ENCODE measurements around the gene GUCY1A2. TPM values are rescaled to one million over a fixed set of nuclear protein-coding genes. Genes with fewer than 3 reads are reported as not detected.
"Not testable (repeated sequence)": the region's sequence is repeated elsewhere in the genome, so short reads cannot be mapped to it uniquely, and the experiment has no call there.

The GUCY1A2 gene
- polyA plus RNA-seq, 10 donors = 6.0 to 10.5 (median 7.5) TPM

DNA sequence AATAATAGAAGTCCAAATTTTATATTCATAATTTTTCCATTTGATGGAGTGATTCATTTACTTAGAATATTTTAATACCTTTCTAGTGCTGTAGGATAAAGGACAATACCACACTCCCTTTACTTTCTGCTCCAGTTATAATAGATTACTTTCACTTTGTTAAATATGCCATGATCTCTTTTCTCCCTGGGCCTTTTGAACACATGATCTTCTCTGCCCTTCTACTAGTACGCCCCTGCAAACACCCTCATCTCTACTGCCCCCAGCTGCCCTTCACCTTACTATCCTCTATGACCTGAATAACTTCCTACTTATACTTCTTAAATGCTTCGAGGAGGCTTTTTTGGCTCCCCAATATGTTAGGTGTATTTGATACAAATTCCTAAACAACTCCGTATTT, 177.3 kb downstream of the GUCY1A2 start:
- DNase-seq = no peak

DNA sequence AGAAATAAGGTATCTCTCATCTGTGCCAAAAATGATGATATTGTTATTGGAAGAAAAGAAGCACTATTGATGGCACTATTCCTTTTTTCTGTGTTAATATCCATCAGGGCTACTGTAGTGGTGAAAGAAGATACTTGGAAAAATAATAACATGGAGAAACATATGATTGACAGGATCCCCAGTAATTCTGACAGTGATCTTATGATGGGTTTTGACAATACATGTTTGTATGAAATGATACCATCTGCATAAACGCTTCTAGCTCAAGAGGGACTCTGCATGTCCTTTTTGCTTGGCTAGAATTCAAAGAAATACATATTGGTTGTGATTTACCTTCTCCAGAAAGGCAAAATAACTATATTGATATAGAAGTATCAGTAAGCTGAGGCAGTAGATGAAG, 178.1 kb downstream of the GUCY1A2 start:
- DNase-seq = no peak

DNA sequence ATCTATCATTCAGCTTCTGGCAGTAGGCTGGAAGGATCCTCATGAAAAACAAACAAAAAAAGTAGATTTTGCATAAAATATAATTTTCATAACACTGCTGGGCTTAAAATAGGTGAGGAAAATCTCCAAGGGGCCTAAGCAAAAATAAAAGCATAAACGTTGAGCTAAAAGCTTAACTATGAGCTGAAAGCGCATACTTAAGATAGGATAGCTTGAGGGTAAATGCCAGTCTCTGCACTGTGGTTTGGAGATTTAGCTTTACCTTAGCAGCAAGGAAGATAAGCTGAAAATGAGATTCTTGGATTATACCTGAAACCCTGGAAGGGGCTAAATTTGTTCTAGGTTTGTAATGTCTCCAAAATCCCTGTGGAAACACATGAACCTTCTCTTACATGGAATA, 183.7 kb downstream of the GUCY1A2 start:
- DNase-seq = no peak

DNA sequence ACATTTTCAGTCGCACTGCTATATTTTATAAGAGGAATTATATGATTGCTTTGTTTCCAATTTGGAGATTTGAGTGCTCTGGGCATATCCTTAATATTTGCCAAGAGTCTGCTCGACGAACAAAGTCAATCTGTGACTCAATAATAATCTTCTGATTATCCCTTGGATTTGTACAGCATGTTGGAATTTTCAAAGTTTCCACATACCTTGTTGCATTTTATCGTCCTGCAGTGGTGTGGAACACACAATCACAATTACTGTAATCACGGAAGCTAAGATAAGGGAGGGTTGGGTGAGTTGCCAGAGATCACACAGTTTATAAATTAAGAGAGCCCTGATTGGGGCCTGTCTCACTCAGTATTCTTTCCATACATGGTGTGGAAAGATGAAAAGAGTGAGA, 189.3 kb downstream of the GUCY1A2 start:
- DNase-seq = no peak

DNA sequence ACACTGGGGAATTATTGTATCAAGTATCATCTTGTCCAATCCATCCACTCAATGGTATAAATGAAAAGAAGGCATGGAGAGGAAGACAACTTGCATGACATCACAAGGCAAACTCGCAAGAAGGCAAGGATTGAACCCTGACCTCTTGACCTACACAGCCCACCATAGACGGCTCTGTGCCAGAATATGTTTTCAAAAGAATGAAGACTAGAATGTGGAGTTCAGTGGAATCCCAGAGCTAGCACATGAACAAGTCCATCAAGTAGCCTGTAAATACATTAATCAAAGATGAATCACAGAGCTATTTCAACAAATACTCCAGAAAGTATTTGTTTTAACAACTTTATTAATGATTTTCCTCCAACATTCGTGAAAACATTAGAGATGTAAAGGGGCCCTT, 189.7 kb downstream of the GUCY1A2 start:
- DNase-seq = no peak

DNA sequence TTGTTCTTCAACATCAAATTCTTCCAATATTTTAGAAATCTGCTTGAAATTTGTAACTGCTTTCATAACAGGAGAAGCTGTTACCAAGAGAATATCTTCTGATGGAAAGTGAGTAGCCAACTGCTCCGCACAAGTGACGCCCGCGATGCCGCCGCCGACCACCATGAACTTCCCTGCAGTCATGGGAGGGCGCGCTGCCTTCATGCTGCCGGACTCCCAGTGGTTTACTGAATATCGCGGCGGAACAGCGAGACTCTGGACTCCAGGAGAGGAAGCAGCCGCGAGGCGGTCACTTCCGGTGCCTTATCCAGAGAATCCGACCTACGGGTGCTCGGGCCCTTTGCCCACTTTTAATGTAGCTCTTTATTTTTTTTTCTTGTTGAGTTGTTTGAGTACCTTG, 190.6 kb downstream of the GUCY1A2 start:
- DNase-seq = no peak

DNA sequence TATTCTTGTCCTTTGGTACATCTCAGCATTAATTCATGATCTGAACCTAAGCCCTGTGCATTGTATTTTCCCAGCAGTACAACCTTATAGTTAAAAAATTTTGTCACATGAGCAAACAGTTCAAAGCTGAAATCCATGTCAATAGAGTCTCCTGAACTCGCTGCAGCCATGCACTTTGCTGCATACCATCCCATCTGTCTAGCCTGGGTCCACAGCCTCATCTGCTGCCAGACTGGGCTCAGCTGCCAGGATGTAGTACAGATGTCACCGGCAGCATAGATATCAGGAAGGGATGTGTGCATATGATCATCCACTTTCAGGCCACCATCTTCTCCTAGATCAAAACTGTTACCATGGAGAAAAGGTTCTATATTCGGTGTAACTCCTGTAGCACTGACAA, 191.7 kb downstream of the GUCY1A2 start:
- DNase-seq = not testable (repeated sequence)

DNA sequence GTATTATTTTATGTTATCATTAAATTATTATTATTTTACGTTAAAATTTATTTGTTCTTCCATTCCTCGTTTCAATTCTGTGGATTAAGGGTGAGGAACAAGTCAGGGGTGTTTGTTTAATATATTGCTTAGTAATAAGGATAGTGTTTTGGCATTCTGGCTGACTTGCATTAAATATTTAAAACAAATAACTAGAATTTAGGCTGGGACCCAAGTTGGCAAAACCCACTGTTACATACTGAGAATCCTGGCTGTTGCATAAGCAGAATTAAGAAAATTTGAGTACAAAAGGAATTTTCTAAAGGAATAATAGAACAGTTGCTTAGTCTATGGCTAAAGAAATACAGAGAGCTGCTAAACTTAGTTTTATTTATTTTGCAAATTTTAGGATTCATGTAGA, 196.4 kb downstream of the GUCY1A2 start:
- peak in 2 of 3 donors; percentile 1 to 19 for DNase-seq

DNA sequence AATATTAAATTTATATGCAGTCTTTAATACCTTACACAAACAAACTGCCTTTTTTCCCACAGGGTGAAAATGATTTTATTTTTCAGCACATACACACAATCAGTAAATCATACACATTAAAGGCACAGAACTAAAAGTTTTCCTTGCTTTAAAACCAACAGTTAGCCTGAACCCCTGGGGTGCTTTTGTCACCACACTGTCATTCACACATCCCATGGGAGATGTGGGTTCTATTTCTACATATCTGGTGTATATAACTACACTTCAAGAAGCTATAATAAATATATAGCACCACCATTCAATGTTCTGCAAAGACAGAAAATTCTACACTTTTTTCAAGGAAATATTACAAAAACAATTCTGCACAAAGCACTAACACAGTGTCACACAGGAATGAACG, 197.0 kb downstream of the GUCY1A2 start:
- DNase-seq = no peak

DNA sequence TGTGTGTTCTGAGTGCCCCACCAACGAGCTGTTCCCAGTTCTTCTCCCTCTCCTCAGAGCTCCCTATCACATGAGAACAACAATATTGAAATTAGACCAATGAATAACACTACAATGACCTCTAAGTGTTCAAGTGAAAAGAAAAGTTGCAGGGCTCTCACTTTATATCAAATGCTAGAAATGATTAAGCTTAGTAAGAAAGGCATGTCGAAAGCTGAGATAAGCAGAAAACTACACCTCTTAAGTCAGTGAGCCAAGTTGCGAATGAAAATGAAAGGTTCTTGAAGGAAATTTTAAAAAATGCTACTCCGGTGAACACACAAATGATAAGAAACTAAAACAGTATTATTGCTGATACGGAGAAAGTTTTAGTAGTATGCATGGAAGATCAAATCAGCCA, 199.8 kb downstream of the GUCY1A2 start:
- no peak for DNase-seq

DNA sequence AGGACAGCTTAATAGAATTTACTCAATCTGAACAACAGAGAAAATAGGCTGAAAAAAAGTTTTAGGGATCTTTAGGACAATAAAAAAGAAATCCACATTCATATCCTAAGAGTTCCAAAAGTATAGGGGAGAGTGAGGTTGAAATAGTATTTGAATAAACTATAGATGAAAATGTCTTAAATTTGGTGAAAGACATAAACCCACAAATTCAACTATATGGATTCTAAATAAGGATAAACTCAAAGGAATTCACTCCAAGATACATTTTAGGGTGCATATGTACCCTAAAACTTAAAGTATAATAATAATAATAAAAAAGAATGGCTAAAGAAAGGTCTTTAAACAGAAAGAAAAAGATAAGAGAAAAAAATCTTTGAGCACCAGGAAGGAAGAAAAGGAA, 203.1 kb downstream of the GUCY1A2 start:
- no peak for DNase-seq

DNA sequence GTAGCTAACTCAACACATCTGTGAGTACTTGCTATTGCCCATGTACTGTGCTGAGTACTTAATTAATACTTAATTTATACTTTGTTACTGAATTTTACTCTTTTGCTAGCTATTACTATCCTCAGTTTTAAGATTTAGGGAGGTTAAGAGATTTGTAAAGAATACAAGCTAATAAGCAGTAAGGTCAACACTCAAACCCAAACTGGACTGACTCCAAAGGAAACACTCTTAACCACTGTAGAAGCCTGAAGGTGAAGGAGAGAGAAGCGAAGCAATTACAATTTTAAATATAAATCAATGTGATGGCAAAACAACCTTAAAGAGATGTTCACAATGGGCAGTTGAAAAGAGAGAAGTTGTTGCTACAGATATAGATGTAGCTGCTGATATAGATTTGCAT, 204.5 kb downstream of the GUCY1A2 start:
- no peak for DNase-seq

DNA sequence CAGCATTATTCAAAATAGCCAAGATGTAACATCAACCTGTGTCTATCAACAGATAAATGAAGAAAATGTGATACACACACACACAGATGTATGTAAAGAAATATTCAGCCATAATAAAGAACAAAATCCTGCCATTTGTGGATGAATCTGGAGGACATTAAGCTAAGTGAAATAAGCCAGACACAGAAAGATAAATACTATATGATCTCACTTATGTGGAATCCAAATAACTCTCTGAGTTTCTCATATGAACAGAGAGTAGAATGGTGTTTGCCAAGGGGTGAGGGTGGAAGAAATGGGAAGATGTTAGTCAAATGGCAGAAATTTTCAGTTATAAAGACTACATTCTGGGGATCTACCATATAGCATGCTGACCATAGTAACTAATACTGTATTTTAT, 224.2 kb downstream of the GUCY1A2 start:
- peak in 2 of 3 donors; percentile 10 to 11 for DNase-seq

DNA sequence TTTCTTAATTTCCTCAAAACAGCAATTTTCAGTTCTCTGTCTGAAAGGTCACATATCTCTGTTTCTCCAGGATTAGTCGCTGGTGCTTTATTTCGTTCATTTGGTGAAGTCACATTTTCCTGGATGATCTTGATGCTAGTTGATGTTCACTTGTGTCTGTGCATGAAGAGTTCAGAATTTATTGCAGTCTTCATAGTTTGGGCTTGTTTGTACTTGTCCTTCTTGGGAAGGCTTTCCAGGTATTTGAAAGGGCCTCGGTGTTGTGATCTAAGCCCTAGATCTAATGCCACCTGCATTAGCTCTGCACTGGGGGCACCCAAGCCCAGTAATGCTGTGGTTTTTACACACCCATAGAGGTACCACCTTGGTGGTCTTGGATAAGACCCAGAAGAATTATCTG, 228.9 kb downstream of the GUCY1A2 start:
- no peak for DNase-seq

DNA sequence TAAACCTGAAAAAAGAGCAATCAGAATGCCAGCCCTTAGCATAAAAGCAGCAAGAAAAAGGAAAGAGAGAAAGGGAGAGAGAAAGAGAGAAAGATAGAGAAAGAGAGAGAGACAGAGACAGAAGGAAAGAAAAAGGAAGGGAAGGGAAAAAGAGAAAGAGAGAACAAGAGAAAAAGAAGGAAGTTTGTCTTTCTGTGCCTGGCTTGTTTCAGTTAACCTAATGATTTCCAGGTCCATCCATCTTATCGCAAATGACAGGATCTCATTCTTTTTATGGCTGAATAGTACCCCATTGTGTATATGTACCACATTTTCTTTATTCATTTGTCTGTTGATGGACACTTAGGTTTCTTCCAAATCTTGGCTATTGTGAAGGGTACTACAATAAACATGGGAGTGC, 230.8 kb downstream of the GUCY1A2 start:
- no peak for DNase-seq

DNA sequence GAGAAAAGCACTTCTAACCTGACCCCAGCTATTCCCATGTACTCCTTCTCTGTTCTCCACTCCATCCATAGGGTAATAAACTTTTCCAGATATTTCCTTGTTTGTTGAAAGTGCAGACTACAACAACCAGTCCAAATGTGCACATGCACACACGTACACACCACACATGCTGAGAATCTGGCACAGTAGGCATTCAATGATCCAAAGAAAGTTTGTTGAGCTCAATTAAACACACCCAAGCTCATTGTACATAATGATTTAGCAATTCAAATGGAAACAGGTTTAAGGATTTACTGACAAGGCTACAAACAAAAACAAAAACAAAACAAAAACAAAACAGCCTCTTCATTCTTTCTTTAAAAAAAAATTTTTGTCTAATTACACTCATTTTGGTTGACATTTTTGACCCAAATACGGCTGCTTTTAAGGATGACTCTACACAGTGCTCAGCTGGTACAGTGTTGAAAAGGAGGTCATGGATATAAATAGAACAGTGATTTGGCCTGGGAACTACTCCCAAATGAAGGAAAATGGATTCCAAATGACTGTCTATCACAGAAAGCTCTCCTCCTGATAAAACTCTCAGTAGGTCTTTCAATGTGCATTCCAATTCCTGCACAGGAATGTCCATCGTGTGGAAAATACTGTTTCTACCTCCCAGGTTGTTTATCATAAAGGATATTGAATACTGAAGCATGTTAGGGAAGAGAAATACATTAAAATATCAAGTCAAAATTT, 232.2 kb downstream of the GUCY1A2 start:
- DNase-seq = peak in 2 of 3 donors; percentile 12 to 24

DNA sequence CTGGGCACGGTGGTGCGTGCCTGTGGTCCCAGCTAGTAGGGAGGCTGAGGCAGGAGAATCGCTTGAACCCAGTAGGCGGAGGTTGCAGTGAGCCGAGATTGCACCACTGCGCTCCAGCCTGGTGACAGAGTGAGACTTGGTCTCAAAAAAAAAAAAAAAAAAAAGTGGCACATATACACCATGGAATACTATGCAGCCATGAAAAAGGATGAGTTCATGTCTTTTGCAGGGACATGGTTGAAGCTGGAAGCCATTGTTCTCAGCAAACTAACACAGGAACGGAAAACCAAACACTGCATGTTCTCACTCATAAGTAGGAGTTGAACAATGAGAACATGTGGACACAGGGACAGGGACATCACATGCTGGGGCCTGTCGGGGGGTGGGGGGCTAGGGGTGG, 241.0 kb downstream of the GUCY1A2 start:
- DNase-seq = not testable (repeated sequence)

DNA sequence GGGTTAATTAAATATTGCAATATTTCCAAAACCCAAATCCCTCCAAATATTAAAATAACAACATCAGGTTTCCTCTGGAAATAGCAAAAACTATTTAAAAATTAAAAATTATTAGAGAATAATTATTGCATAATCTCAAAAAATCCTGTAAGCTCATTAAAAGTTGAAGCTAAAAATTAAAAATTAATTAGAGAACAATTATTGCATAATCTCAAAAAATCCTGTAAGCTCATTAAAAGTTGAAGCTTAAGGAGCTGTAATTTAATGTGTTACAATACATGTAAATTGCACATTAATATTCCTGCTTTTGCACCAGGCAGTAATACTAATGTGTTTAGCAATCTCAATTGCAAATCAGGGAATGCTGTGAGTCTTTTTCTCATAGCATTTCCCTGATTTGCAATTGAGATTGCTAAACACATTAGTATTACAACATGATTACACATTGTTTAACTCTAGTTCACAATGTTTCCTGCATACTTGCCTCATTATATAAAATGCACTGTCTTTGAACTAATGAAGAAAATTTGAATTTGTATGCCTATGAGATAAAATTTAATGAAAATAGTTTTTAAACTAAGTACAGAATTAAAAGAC, 247.7 kb downstream of the GUCY1A2 start:
- no peak for DNase-seq

DNA sequence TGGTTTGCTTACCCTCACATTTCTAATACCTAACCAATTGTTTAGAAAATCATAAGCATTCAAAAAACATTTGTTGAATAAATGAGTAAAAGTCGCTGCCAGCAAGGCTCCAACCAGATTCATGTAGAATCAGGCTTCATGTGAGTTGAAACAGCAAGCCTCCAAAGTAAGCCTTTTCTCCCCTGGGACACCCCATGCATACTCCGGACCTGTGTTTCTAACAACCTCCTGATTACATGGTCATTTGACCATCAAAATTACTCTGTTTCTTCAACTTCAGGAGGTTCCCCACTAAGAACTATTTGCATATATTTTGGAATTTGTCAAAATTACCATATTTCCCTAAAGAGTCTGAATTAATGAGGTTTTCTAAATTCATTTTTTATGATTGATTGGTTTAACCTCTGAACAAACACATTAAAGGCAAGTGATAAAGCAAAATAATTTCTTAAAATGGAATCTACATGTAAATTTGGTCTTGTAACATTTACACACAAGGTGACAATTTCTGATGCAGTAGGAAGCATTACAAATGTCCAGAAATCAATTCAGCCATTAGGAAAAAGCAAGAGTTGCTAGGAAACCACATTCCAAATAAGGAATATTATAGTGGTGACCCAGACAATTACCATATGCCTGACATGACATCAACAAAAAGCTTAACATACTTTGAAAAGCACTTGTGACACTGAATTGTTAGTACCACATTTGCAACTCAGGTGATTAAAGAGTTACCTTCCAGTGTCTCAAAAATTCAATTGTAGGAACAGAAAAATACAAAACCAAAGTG, 252.6 kb downstream of the GUCY1A2 start:
- DNase-seq = no peak

DNA sequence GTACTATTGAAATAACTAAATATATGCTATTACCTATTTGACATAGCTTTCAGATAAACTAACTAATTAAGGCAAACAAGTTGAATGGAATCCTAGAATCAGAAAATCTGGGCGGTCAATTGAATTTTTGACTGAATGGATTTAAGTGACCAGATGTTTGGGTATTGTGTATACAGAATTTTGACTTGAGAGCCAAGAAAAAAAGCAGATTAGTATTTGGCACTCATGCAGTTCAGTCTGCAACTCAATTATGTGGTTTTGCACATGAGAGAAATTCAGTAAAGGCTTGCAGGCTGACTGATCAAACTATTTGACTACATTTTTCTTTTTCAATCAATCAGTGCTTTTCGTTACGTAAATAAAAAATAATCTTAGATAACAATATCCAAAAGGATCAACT, 254.8 kb downstream of the GUCY1A2 start:
- DNase-seq = peak in 2 of 3 donors; percentile 21 to 27

DNA sequence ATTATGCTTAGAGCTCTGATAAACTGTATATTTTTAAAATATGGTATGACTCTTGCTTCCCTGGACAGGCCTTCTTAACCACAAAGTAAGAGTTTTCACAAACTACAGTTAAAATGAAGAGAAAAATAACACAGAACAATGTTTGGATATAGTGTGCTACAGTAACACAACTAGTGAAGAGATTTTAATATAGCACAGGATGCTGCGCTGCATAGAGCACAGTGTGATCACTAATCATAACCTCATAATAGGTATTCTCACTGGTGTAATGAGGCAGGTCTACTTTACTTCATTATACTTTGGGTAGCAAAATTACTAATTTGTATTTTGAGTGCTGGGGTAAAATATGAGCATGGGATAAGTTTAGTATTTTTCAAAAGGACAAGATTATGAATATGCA, 256.5 kb downstream of the GUCY1A2 start:
- no peak for DNase-seq

DNA sequence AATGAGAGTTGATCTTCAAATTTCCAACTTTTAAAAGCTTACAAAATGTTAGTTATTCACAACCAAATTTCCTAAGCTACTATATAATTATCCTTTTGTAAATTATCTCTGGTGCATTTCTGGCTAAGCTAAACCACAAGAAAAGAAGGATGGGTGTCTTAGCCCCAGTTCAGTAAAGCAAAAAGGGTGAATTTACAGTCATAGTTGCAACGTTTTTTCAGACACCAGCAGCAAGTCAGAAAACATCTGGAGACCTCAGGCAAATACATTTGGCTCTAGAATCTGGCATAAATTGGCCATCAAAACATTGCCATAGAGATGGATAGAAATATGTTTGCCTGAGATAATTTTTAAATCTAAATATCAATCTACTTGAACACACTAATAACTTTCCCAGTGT, 257.0 kb downstream of the GUCY1A2 start:
- DNase-seq = no peak

DNA sequence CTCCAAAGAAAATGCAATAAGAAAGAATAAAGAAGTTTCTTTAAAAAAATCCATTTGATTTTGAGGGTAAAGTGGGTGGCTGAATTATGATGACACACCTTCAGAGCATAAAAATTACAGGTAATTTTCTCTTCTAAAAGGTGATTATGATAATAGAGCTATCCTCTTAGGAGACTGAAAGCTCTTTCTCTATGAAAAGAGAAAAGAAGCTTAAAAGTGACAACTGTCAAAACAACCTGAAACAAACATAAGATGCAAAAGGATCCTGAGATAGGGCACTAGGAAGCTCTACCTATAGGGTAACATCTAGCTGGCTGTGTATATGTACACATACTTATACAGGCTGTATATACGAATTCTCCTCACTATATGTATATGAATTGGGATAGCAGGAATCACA, 270.2 kb downstream of the GUCY1A2 start:
- DNase-seq = no peak
